HepG2 (cell line): ENCODE measurements around the gene ZBTB17. TPM values are rescaled to one million over a fixed set of nuclear protein-coding genes. Genes with fewer than 3 reads are reported as not detected.
A peak's percentile ranks its signal among the peaks of the same experiment; 100 is the strongest.

ENCODE experiments used
- ATF1 ChIP-seq: IDR thresholded peaks from 2 replicates; pipeline ENCODE4 v1.6.1; 2016; ENCODE audit warnings: mild to moderate bottlenecking, control low read depth
- CAMTA2 ChIP-seq: sonication (generic); formaldehyde crosslinking; IDR thresholded peaks from 2 replicates; pipeline ENCODE4 v1.4.0; 2020; ENCODE audit warnings: mild to moderate bottlenecking, missing genetic modification reagents, borderline replicate concordance
- CREM ChIP-seq, 2 experiments: sonication (generic) in 1 of 2; formaldehyde crosslinking in 1 of 2; IDR thresholded peaks; 2 replicates each; pipeline versions ENCODE4 v1.4.0 to v1.6.1; 2016 to 2020; ENCODE audit warnings: antibody characterized with exemption in 1 of 2, mild to moderate bottlenecking in 1 of 2, missing genetic modification reagents in 1 of 2
- DDIT3 ChIP-seq: sonication (generic); formaldehyde crosslinking; IDR thresholded peaks from 2 replicates; pipeline ENCODE4 v1.4.0; 2020; ENCODE audit warnings: mild to moderate bottlenecking, missing genetic modification reagents
- DZIP1 ChIP-seq: sonication (generic); formaldehyde crosslinking; IDR thresholded peaks from 2 replicates; pipeline ENCODE4 v1.5.0; 2020; ENCODE audit warnings: mild to moderate bottlenecking, missing genetic modification reagents
- E2F5 ChIP-seq: sonication (generic); formaldehyde crosslinking; conservative IDR thresholded peaks from 2 replicates; pipeline ENCODE4 v1.4.0; 2020; ENCODE audit warnings: missing genetic modification reagents
- GRHL1 ChIP-seq: sonication (generic); formaldehyde crosslinking; conservative IDR thresholded peaks from 2 replicates; pipeline ENCODE4 v1.8.0; 2022; ENCODE audit warnings: missing genetic modification reagents
- GTF2F1 ChIP-seq: fragments of 150-350 bp; IDR thresholded peaks from 2 replicates; pipeline ENCODE4 v1.6.1; 2014; ENCODE audit warnings: low read length
- HNRNPLL ChIP-seq: fragments of 200-400 bp; formaldehyde crosslinking; IDR thresholded peaks from 2 replicates; pipeline ENCODE4 v1.6.1; 2017; ENCODE audit warnings: mild to moderate bottlenecking, low read depth, low read length; ENCODE audit not compliant: poor library complexity, severe bottlenecking
- MEF2D ChIP-seq: sonication (generic); formaldehyde crosslinking; IDR thresholded peaks from 2 replicates; pipeline ENCODE4 v1.5.1; 2020; ENCODE audit warnings: mild to moderate bottlenecking, missing genetic modification reagents
- MZF1 ChIP-seq: sonication (generic); formaldehyde crosslinking; IDR thresholded peaks from 2 replicates; pipeline ENCODE4 v1.8.1; 2023; ENCODE audit warnings: mild to moderate bottlenecking, missing genetic modification reagents, borderline replicate concordance
- NFIC ChIP-seq: IDR thresholded peaks from 2 replicates; pipeline ENCODE4 v1.6.1; 2012; ENCODE audit warnings: mild to moderate bottlenecking, low read length, inconsistent platforms
- NR0B2 ChIP-seq: sonication (generic); formaldehyde crosslinking; IDR thresholded peaks from 2 replicates; pipeline ENCODE4 v1.4.0; 2020; ENCODE audit warnings: mild to moderate bottlenecking, missing genetic modification reagents
- RXRA ChIP-seq: sonication (generic); formaldehyde crosslinking; IDR thresholded peaks from 2 replicates; pipeline ENCODE4 v1.5.1; 2020; ENCODE audit warnings: missing genetic modification reagents
- SRSF9 ChIP-seq: fragments of 200-400 bp; formaldehyde crosslinking; IDR thresholded peaks from 2 replicates; pipeline ENCODE4 v1.6.1; 2018; ENCODE audit warnings: borderline replicate concordance, mild to moderate bottlenecking, low read depth, low read length; ENCODE audit not compliant: insufficient read depth, poor library complexity, severe bottlenecking
- YY1 ChIP-seq: IDR thresholded peaks from 2 replicates; pipeline ENCODE4 v1.6.1; 2011; ENCODE audit warnings: low read length, low read depth, moderate library complexity, mild to moderate bottlenecking; ENCODE audit not compliant: insufficient read depth, insufficient replicate concordance
- ZNF121 ChIP-seq: sonication (generic); formaldehyde crosslinking; IDR thresholded peaks from 2 replicates; pipeline ENCODE4 v1.5.0; 2020; ENCODE audit warnings: mild to moderate bottlenecking, missing genetic modification reagents
- ZNF124 ChIP-seq: sonication (generic); formaldehyde crosslinking; IDR thresholded peaks from 2 replicates; pipeline ENCODE4 v1.4.0; 2020; ENCODE audit warnings: missing genetic modification reagents
- ZNF354B ChIP-seq: sonication (generic); formaldehyde crosslinking; IDR thresholded peaks from 2 replicates; pipeline ENCODE4 v1.8.0; 2022; ENCODE audit warnings: mild to moderate bottlenecking, missing genetic modification reagents
- ZNF362 ChIP-seq: sonication (generic); formaldehyde crosslinking; IDR thresholded peaks from 2 replicates; pipeline ENCODE4 v1.4.0; 2020; ENCODE audit warnings: missing genetic modification reagents, mild to moderate bottlenecking, borderline replicate concordance
- ZNF709 ChIP-seq: sonication (generic); formaldehyde crosslinking; IDR thresholded peaks from 2 replicates; pipeline ENCODE4 v1.5.0; 2020; ENCODE audit warnings: mild to moderate bottlenecking, missing genetic modification reagents
- polyA plus RNA-seq, 8 experiments: library from polyadenylated mRNA; depleted of rRNA in 3 of 8; stranded (reverse) in 7 of 8; unstranded in 1 of 8; fragments of >200 nt; fragmentation: Illumina TruSeq in 4 of 8; extraction: Trizol in 4 of 8; gene quantifications; 2 replicates each; pipeline versions ENCODE4 v1.2.1 to v1.2.3, GENCODE V29; 2011 to 2016; ENCODE audit warnings: low read depth in 4 of 8, missing spikeins in 1 of 8, mixed read lengths in 1 of 8; ENCODE audit not compliant: insufficient read depth in 1 of 8
- total RNA-seq, 5 experiments: library from RNA; depleted of rRNA; stranded (reverse); fragments of >200 nt; fragmentation: Illumina TruSeq; extraction: Trizol; gene quantifications; 2 replicates each; pipeline ENCODE4 v1.2.3, GENCODE V29; 2016; ENCODE audit warnings: low read depth in 1 of 5

ZBTB17 gene
- total and polyA plus RNA-seq, 2 of the 13 experiments (the other 11 are each of a cell fraction or from before 2014, with no cell fraction given): 16.7 to 17.0 TPM

GRCh38 chr1:15994590-15995351, 18.9 kb upstream of the ZBTB17 start (continued):
- no peak; the same call in 1 of the 2 replicates for TF ChIP-seq ZNF362 (CRISPR knock-in tag)
- TF ChIP-seq GTF2F1: no peak
- no peak for TF ChIP-seq MZF1 (CRISPR knock-in tag)
- TF ChIP-seq E2F5 (CRISPR knock-in tag): no peak
- TF ChIP-seq CAMTA2 (CRISPR knock-in tag): no peak
- no peak for TF ChIP-seq ZNF124 (CRISPR knock-in tag)
- TF ChIP-seq CREM (IDR thresholded peaks at IDR 0.05): no peak
- no peak for TF ChIP-seq CREM (CRISPR knock-in tag; IDR thresholded peaks at IDR 0.05)
- no peak for TF ChIP-seq ZNF709
- TF ChIP-seq ATF1 (CRISPR knock-in tag): no peak
- no peak for TF ChIP-seq DZIP1 (CRISPR knock-in tag)
- no peak for TF ChIP-seq GRHL1 (CRISPR knock-in tag)
- no peak for TF ChIP-seq NFIC
- no peak for TF ChIP-seq DDIT3 (CRISPR knock-in tag)
- TF ChIP-seq ZNF354B (CRISPR knock-in tag): no peak
- TF ChIP-seq NR0B2 (CRISPR knock-in tag): no peak
- peak; percentile 97 for TF ChIP-seq ZNF121 (CRISPR knock-in tag)
- 0 out of 2 replicates have a peak, but pooled peaks have one; percentile 12 for TF ChIP-seq RXRA (CRISPR knock-in tag)
- no peak for TF ChIP-seq HNRNPLL
- TF ChIP-seq MEF2D (CRISPR knock-in tag): no peak
- no peak for TF ChIP-seq SRSF9
- no peak for TF ChIP-seq YY1
